ENCODE results near the gene SEMA4G. TPM values are rescaled to one million over a fixed set of nuclear protein-coding genes. Genes with fewer than 3 reads are reported as not detected.
A peak's percentile ranks its signal among the peaks of the same experiment; 100 is the strongest.

SEMA4G gene
- total RNA-seq, 1 experiment from 2014 or later: 8.5 TPM

GRCh38 chr10:101005361-101005760, 36.1 kb downstream of the SEMA4G start:
- H3K79me1 ChIP-seq (ENCODE audit: insufficient read depth, low read depth, low read length, poor library complexity, severe bottlenecking): no peaks in the 10 kb centered on the region
- H3K14ac ChIP-seq (ENCODE audit: insufficient read depth, low read length): no peak overlapping the region
- H3K9ac ChIP-seq (ENCODE audit: extremely low read depth, insufficient read length, low read length): no peak overlapping the region
- no peak overlapping the region for H2BK20ac ChIP-seq (ENCODE audit: low read depth, low read length, poor library complexity, severe bottlenecking)
- peaks cover 5% of the 10 kb centered on the region for H3K23me2 ChIP-seq (ENCODE audit: insufficient read length, low read depth, low read length, poor library complexity, severe bottlenecking)
- no CpG with 5 or more reads among the region's 23 CpGs for WGBS (ENCODE audit: extremely low coverage, insufficient read length, low lambda C conversion rate)
- H4K91ac ChIP-seq (ENCODE audit: insufficient read length, low read depth, low read length): no peak overlapping the region
- no peak overlapping the region for H4K8ac ChIP-seq (replicated peaks; ENCODE audit: insufficient read length, low read depth, low read length)
- no peak overlapping the region for H4K5ac ChIP-seq (ENCODE audit: insufficient read length, low read depth, low read length)
- no peaks in the 10 kb centered on the region for H3K4me1 ChIP-seq (ENCODE audit: insufficient read depth, low read length)
- H2AK5ac ChIP-seq (ENCODE audit: insufficient read length, low read length): no peak overlapping the region
- H2BK12ac ChIP-seq (ENCODE audit: insufficient read length, low read depth, low read length): no peak overlapping the region
- no peak overlapping the region for H2BK120ac ChIP-seq (ENCODE audit: low read depth, low read length, poor library complexity, severe bottlenecking)
- Mint-ChIP-seq H3K36me3 (ENCODE audit: insufficient read depth in 1 of 3, low read depth in 3 of 3) (peaks cover 19 to 46% (median 41%) of the 10 kb centered on the region in 3 experiments; a peak in 6 of 7 replicates), H3K4me1 (peaks cover 10 to 27% of the 10 kb centered on the region in 2 experiments), H3K27me3 (ENCODE audit: low read depth) (no peaks in the 10 kb centered on the region; the same call in 1 of the 2 replicates), H3K9me3 (no peaks in the 10 kb centered on the region), H3K4me3 (no peak overlapping the region), H3K27ac (peak overlapping the region in 1 of 3 experiments; percentile 68; a peak in 1 of 7 replicates)
- H3K18ac ChIP-seq (ENCODE audit: insufficient read length, low read depth, low read length): no peak overlapping the region
- H2AFZ ChIP-seq (ENCODE audit: low read length): no peak overlapping the region
- no peaks in the 10 kb centered on the region for H4K20me1 ChIP-seq (ENCODE audit: control insufficient read depth, insufficient read depth, insufficient read length)
- no peaks in the 10 kb centered on the region for H3K27me3 ChIP-seq (ENCODE audit: insufficient read depth, low read length)
- no peak for DNase-seq
- H2BK15ac ChIP-seq (ENCODE audit: low read depth, low read length): no peak overlapping the region
- H3K79me2 ChIP-seq (ENCODE audit: insufficient read depth, low read length): no peaks in the 10 kb centered on the region; the same call in 1 of the 2 replicates
- H3K4me2 ChIP-seq (ENCODE audit: insufficient read depth, insufficient read length, low read length): no peak overlapping the region
- H3K23ac ChIP-seq (ENCODE audit: insufficient read length, low read depth, low read length): no peak overlapping the region
- no peak overlapping the region for H3T11ph ChIP-seq (ENCODE audit: low read length)
- H2BK5ac ChIP-seq (ENCODE audit: insufficient read length, low read length): no peak overlapping the region
- no peak overlapping the region for H3K4ac ChIP-seq (ENCODE audit: low read depth, low read length)
- no peak overlapping the region for H3K56ac ChIP-seq (ENCODE audit: insufficient read length, low read depth, low read length)
- no peak overlapping the region for H3K27ac ChIP-seq (ENCODE audit: insufficient read length, low read depth, low read length)
- no peak for TF ChIP-seq CTCF (conservative IDR thresholded peaks at IDR 0.05)
- no peaks in the 10 kb centered on the region for H3K9me3 ChIP-seq (ENCODE audit: control insufficient read depth, low read depth, low read length)
